Stimulated activated CD8-positive, alpha-beta memory T cell treated with anti-CD3 and anti-CD28 coated beads, Interleukin-15, amount 100 ng/mL, for 1 hour (primary cell): ENCODE results near the gene AK4.
"Not testable (repeated sequence)": the region's sequence is repeated elsewhere in the genome, so short reads cannot be mapped to it uniquely, and the experiment has no call there.

ENCODE experiments used
- DNase-seq: peaks from one replicate; pipeline ENCODE4 v3.0.0-alpha.2; 2020; ENCODE audit warnings: low read depth

The AK4 gene

GRCh38 chr1:65148178-65148547, at the start of gene AK4:
Gene AK4 (plus strand): TSS chr1:65148203. CDS start chr1:65148408, 205 bp downstream.
- not testable (repeated sequence) for DNase-seq

DNA sequence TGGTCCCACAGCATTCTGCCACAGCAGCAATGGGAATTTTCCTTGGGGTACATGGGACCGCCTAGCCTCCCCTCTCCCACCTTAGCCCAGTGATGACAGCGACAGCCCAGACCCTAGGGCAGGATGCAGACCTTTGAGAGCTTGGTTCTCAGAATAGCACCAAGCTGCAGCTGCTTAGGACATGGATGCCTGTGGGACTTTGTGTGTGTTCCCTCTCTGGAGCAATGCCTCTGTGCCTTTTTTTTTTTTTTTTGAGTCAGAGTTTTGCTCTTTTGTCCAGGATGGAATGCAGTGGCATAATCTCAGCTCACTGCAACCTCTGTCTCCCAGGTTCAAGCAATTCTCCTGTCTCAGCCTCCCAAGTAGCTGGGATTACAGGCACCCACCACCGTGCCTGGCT, 44.2 kb upstream of the AK4 start:
- DNase-seq, result no peak

DNA sequence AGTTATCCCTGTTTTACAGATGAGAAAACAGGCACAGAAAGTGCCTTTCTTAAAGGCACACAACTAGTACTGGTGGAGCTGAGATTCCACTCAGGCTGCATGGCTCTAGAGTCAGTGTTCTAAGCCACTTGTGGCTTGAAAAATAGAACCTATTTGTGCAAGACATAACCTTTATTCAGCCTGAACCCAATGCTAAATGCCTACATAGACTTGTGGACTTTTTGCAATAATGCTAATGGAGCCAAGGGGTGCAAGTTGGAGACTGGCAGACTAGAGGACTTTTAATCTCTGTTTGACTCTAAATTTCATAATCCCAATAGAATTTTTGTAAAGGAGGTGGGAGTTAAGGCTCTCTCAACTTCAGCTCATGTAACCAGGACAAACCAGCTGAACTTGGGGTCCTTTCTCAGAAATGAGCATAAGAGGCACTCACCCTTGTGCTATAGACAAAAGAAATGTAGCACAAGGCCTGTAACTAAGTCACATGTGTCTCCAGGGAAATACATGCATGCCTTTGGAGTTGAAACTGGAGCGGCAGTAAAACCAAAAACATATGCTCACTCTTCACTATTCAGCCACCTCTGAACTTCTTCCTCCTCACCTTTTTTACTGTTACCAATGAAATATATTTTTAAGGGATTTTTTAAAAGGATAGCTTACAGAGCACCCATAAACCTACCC, 43.0 kb upstream of the AK4 start:
- DNase-seq, result no peak

- DNase-seq, result no peak
These were observed 42.4 kb upstream of the AK4 start for GRCh38 chr1:65105596-65105995.

DNA sequence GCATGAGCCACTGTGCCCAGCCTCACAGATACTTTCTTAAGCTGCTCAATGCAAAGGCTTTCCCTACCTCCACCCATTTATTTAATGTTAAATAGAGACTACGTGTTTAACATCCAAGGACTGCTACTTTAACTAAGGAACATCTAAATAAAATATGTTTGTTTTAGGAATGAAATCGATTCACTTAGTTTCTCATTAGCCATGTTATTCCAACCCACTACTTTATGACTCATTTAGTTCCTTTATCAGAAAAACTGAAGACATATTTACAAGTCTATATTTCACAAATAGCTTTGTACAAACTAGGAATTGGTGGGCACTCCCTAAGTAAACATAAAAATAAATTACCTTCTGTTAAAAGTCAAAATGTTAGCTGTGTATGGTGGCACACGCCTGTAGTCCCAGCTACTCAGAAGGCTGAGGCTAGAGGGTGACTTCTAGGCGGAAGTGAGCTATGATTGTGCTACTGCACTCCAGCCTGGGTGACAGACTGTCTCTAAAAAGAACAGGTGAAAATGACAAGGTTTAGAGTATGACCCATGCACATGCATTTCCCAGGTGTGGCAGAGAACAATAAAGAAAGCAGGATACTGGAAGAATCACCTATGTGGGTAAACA, 39.9 kb upstream of the AK4 start:
- no peak for DNase-seq

DNA sequence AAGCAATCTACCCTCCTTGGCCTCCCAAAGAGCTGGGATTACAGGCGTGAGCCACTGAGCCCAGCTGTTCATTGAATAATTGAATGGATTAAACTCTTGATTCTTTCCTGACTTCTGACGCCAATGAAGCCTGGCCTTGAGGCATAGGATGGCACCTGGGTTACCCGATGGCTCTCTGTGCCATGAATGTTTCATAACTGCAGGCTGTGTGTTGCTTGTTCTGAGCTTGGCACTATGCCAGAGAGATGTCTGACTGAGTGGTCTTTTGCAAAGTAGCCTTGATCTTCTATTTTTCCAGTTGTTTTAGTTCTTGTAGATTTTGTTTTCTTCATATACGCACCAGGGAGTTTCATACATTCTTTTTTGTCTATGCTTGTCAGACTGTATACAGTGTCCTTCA, 38.5 kb upstream of the AK4 start:
- DNase-seq, result no peak

DNA sequence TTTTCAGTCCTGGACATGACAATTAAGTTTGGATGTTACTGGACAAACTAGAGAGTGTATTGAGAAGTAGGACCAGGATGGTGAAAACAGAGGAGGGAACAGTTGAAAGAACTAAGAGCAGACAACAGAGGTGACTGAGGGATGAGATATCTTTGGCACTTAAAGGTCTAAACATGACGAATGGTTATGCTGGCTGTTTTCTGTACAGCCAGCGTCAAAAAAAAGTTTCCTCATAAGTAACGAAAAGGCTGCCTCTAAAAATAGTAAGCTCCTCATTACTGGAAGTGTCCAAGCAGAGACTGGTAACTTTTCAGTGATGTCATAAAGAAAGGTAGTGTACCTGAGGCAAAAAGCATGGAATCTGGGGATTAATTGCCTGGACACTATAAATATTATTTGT, 35.2 kb upstream of the AK4 start:
- no peak for DNase-seq

DNA sequence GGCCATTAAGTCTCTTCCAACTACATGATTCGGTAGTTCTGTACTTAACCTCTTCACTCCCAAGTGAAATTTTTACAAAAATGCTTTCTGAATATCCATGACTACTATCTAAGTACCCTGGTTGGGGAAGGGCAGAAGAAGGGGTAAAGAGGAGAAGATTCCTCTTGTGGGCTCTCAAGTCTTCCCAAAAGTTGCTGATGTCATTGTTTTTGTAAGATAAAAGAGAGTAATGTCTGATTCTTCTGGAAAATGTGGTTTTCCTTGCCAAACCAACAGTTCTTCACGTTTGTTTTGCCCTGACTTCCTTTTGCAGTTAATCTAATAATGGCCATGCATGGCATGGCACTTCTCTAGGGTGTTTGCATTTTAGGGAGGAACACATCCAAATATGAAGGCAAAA, 34.7 kb upstream of the AK4 start:
- no peak for DNase-seq

DNA sequence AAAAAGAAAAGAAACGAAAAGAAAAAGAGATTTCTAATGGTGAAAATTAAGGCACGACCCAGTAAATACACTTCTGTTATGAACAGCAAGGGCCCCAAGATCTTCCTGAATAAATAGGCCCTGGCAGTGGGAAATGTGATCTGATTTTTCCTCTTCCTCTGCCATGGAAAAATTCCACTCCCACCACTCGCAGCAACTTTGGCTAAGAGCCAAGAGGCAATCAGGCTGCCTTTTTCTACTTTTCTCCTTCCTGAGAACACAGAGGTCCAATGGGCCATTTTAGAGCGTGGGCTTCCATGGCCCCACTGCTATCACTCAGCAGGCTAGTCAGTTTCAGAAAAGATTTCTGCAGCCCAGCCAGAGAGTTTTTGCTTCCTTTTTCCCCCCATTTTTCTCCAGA, 33.7 kb upstream of the AK4 start:
- DNase-seq, result no peak

DNA sequence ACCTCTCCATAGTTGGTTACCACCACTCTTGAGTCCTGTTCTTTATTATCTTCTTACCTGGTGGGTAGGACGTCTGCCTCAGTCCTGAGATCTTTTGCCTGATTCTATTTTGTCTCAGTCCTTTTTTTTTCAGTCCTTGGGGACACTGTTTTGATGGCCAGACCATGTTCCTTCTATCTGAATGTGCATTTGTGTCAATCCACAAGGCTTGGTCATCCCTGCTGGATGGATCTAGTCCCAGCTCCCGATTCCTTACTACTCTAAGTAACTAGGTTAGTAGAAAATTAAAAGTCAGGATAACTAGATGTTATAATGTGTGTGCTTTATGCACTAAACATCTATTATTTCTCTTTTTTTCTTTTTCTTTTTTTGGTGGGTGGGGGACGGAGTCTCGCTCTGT, 28.1 kb upstream of the AK4 start:
- DNase-seq, result no peak

DNA sequence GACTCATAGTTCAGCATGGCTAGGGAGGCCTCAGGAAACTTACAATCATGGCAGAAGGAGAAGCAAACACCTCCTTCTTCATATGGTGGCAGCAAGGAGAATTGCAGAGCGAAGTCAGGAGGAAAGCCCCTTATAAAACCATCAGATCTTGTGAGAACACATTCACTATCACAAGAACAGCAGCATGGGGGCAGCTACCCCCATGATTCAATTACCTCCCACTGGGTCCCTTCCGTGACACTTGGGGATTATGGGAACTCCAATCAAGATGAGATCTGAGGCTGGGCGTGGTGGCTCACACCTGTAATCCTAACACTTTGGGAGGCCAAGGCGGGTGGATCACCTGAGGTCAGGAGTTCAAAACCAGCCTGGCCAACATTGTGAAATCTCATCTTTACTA, 18.9 kb upstream of the AK4 start:
- not testable (repeated sequence) for DNase-seq

DNA sequence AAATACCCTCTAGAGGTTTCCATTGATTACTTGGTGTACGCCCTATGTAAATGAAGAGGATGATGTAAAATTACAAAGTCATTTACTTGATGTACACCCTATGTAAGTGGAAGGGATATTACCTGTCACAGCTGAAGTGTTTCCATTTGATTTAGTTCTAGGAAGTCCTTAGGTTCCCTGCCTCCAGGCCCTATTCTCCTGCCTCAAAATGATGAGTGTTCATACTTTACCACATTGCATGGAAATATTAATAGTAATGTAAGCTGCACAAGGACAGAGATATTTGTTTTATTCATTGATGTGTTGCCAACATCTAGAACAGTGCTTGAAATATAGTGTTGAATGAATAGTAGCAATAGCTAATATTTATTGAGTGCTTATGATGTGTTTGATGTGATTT, 9.5 kb upstream of the AK4 start:
- no peak for DNase-seq

DNA sequence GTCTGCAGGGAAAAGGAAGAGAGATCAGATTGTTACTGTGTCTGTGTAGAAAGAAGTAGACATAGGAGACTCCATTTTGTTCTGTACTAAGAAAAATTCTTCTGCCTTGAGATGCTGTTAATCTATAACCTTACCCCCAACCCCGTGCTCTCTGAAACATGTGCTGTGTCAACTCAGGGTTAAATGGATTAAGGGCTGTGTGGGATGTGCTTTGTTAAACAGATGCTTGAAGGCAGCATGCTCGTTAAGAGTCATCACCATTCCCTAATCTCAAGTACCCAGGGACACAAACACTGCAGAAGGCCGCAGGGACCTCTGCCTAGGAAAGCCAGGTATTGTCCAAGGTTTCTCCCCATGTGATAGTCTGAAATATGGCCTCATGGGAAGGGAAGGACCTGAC, 8.2 kb upstream of the AK4 start:
- not testable (repeated sequence) for DNase-seq

DNA sequence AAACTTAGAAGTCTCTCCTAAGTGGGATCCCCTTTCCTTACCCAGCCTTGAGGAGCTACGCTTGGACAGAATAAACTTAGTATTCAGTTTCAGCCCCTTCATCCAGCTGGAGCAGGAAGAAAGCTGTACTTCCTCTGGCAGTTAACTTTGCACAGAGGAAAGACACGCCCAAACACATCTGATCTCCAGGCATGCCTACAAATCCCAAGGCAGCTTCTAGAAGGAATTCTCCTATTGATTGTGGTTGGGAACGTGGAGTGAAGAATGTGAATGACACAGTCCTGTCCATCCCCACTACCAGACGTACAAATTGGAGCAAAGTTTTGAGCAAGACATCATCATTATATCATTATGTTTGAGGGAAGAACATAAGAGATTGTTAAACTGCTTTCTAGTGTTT, 6.6 kb upstream of the AK4 start:
- no peak for DNase-seq

DNA sequence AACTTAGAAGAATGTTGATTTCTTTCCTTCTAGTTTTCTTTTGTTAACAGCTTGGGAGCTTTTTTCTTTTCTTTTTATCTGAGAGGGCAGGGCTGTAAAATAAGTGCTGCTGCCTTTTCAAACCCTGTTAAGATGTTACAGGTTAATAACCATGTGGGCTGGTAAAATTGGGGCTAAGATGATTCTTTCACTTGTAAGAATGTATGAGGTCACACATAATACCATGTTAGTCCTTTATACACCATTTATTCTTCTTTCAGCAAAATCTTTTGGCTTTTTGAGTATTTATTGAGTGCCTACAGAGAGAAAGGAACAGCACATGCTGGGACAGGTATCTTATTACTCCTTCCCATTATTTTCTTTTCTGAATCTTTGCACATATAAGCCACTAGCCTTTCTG, 6.1 kb upstream of the AK4 start:
- no peak for DNase-seq

DNA sequence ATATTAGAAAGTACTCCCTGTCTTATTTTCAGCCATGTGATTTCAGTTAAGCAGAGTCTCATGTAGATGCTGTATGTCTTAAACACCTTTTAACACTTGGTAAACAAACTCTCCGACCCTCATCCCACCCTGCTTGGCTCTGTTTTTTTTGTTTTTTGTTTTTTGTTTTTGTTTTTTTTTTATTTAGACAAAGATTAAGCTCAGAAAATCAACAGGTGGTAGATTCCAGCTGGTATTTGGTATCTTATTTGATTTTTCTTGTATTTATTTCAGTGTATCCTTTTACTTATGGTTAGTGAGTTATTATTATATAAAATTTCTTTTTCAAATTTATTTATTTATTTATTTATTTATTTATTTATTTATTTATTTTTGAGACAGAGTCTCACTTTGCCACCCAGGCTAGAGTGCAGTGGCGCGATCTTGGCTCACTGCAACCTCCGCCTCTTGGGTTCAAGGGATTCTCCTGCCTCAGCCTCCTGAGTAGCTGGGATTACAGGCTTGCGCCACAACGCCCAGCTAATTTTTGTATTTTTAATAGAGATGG, 4.8 kb upstream of the AK4 start:
- not testable (repeated sequence) for DNase-seq

DNA sequence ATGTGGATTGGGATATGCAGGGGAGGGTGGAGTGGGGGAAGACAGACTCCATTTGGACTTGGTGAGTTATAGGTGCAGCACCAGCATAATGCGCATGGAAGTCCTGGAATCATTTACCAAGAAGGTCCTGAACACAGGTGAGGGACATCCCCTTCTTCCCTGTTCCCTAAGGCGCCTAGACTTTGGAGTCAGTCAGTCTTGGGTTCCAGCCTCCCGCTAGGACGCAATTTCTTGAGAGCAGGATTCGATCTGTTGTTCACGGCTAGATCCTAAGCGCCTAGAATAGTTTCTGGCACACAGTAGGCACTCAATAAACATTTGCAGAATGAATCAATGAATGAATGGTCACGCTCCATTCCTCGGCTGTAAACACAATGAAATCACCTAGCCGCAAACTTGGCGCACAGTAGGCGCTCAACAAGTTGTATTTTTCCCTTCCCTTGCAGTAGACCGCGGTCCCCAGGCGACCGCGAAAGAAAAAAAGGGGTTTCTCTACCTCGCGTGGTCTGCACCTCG, 1.0 kb upstream of the AK4 start:
- DNase-seq, result no peak

GRCh38 chr1:65147424-65148177, 402 bp upstream of the AK4 start:
- DNase-seq, result no peak

GRCh38 chr1:65148548-65149350, 746 bp downstream of the AK4 start:
- no peak for DNase-seq

DNA sequence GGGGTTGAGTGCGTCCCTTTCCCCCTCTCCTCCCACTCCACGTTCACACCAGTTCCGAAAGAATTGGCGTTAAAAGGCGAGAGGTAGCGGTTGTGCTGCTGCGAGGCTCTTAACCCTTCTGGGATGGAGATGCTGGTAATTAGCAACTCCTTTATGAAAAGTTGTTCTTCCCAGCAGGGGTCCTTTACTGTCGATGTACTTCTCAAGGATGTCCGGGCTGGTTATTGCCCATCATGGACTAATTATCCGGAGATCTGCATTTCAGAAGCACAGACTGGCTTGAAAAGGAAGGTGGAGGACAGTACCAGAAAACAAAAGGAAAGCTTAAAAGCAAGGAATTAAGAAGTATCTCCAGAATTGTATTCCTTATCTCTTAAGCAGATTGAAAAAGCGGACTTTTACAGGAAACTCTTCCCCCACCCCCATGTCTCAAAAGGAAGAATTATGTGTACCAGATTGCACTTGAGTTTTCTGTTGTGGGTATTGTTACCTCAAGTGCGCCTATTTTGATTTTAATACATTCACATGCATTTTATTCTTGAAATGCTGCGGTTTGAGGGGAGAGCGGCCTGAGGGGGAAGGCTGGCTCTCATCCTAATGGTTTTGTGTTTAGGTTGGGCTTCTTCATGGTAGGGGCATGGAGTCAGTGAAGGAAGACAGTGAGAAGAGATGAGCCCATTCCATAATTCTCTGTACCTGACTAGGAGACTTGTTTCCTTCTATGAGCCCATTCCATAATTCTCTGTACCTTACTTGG, 1.5 kb downstream of the AK4 start:
- DNase-seq, result no peak

- no peak for DNase-seq
These were observed 2.1 kb downstream of the AK4 start for GRCh38 chr1:65150108-65150463.
